GM10266 (cell line): ENCODE data around the gene KCNG4.

Experiments used
- DNase-seq: peaks from one replicate; pipeline ENCODE4 v3.0.0; 2012; ENCODE audit errors: extremely low spot score
- TF ChIP-seq, protein P1 (sequence below): IDR thresholded peaks from 2 replicates; pipeline ENCODE4 v1.5.1; 2012; ENCODE audit warnings: mild to moderate bottlenecking, low read depth; ENCODE audit not compliant: control insufficient read depth, insufficient read depth; ENCODE audit errors: missing control alignments

The KCNG4 gene

DNA sequence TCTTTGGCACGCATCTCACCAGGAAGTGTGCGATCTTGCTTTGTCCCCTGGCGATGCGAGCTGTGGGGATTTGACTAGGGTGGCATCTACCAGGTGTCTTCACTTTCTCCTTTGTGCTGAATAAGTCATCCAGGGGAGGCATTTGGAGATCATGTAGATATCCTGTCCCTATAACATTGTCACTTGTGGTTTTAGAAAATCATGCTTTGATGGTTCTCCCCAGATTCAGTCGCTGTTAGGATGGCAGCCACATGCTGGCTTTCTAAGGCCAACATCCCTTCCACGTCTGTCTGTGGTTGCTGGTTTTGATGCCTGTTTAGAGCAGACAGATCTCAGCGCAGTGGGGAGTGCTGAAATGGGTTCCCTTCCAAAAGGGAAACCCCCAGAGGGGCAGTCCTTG lies 46.3 kb downstream of the KCNG4 start:
- no peak for DNase-seq
- TF ChIP-seq, protein P1, sequence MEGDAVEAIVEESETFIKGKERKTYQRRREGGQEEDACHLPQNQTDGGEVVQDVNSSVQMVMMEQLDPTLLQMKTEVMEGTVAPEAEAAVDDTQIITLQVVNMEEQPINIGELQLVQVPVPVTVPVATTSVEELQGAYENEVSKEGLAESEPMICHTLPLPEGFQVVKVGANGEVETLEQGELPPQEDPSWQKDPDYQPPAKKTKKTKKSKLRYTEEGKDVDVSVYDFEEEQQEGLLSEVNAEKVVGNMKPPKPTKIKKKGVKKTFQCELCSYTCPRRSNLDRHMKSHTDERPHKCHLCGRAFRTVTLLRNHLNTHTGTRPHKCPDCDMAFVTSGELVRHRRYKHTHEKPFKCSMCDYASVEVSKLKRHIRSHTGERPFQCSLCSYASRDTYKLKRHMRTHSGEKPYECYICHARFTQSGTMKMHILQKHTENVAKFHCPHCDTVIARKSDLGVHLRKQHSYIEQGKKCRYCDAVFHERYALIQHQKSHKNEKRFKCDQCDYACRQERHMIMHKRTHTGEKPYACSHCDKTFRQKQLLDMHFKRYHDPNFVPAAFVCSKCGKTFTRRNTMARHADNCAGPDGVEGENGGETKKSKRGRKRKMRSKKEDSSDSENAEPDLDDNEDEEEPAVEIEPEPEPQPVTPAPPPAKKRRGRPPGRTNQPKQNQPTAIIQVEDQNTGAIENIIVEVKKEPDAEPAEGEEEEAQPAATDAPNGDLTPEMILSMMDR: no peak

DNA sequence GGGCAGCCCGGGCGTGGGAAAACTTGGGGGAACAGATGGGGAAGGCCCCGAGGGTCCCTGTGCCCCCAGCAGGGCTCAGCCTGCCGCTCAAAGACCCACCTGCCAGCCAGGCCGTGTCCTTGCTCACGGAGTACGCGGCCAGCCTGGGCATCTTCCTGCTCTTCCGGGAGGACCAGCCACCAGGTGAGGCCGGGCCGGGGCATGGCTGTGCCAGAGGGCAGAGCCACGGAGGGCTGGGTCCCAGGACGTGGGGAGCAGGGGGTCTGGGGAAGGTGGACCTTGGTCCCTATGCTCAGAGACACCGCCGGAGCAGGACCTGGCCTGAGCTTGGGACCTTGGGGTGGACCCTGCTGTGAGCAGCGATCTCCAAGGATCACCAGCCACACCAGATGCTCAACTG lies 48.3 kb downstream of the KCNG4 start:
- no peak for DNase-seq
- TF ChIP-seq, protein P1: no peak

DNA sequence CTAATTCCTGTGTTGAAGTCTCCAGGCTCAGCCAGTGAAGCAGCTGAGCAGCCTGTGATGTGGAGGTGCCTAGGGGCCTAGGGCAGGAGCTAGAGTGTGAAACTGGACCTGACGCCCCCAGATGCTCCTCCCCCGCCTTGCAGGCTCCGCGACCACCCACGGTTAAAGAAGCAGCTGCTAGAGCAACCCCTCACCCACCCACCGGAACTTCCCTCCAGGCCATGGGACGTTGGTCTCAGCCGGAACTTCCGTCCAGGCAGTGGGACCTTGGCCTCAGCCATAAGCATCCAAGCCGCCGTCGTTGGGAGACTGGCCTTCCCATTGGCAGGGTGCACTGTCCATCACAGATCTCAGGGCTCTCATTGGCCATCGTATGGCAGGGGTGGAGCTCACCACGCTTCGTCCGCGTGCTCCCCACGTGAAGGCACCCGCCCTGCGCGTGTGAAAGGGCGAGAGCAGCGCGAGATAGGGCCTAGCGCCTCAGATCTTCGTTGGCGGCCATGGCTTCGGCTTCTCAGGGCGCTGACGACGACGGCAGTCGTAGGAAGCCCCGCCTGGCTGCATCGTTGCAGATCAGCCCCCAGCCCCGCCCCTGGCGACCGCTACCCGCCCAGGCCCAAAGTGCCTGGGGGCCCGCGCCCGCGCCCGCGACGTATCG lies 49.0 kb downstream of the KCNG4 start, which contains the start of gene ADAD2:
ADAD2 (plus strand) TSS at position 427 of the 658 bp plus-strand sequence; CDS start at position 501, 74 bp downstream.
- TF ChIP-seq, protein P1: no peak
- DNase-seq: no peak

DNA sequence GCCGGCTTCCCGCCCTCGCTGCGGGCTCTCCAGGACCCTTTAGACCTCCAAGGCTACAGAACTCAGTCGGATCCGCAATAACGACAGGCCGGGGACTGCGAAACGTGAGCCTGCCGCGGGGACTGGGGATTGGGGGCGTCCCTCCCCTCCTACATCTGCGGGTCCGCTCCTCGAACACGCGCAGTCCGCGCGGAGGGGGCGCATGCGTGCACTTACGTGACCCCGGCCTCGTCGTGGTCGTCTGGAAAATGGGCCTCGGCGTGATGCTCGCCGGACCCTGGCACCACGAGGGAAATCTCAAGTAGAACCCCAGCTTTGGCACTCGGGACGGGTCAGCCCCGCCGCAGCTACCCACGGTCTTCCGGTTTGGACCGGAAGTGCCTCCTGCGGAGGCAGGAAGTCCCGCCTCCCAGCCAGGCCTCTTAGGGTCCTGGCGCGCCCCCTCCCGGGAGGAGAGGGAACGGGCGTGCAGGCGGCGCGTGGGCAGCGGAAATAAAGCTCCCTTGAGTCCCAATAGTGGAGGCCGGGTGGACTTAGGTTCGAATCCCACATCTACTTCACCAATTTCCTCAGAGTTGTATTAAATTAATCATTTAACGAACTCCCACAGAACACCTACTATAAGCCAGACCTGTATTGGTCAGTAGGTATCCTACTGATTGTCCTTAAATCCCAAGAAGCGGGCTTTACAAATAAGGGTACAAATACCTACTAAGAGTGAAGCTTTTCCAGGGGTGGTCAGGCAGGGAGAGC lies 53.0 kb downstream of the KCNG4 start, which contains the start of gene TAF1C:
TAF1C (minus strand) TSS at position 373 of the 753 bp plus-strand sequence. CDS start 2,069 bp downstream, outside the sequence.
- TF ChIP-seq, protein P1: peak; percentile 93
- peak; percentile 98 for DNase-seq

DNA sequence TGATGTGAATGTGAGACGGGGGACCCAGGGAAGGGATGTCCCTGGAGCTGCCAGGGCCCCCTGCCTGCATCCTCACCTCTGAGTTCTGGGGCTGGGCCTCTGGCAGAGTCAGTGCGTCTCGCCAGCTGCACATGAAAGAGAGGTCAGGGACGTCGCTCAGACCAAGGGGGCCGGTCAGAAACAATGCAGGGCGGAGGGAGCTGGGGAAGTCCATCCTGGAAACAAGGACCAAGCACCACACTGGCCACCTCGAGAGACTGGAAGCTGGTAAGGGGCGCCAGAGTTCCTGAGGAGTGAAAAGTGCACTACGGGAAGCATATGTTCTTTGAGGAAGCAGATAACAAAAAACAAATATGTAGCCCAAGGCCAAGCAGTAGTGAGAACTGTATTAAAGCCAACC lies 55.0 kb downstream of the KCNG4 start:
- no peak for DNase-seq
- TF ChIP-seq, protein P1: no peak

DNA sequence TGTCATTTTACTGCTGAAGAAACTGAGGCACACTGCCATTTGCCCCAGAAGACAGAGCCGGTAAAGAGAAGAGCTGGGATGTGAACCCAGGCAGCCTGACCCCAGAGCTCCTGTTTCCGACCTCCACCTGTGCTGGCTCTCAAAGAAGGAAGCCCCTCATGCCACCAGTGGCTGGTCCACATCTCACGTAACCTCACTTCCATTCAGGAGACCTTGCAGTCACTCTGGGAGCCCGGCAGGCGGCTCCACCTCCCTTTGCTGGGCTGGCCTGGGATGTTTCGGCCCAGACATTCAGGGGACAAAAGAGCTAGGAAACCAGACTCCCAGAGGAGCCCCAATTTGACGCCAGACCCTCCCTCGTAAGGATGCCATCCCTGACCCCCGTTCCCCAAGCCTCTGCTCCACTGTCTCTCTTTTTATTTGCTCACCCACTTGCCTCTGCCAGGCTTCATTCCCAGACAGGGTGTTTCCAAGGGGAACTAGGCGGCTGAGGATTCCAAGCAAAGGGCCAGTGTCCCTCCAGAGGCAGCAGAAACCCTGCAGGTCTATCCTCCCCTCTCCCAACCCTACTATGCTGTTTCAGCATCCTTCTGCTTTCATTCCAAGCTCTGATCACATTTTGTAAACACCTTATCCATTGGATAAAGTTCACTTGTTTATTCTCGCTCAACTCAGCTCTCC lies 55.8 kb downstream of the KCNG4 start:
- TF ChIP-seq, protein P1: no peak
- no peak for DNase-seq
